T-helper 2 cell treated with Interferon-gamma antibody and Interleukin-4, amounts not matched to agents 100 ng/mL and 5 ng/mL, for 36 hours (primary cell): ENCODE measurements around the gene KLF1. TPM values are rescaled to one million over a fixed set of nuclear protein-coding genes. Genes with fewer than 3 reads are reported as not detected.

Source experiments
- intact Hi-C: fragments of 100-400 bp; cut with micrococcal nuclease; formaldehyde crosslinking; loops from one replicate; pipeline ENCODE4 v1.15.1; 2023
- total RNA-seq: library from RNA; stranded (reverse); gene quantifications from 2 replicates; pipeline ENCODE4 v1.2.3, GENCODE V29; 2022

Gene KLF1
- total RNA-seq, 1 donor from 2014 or later: 0.32 TPM

GRCh38 chr19:12868540-12869112 lies 18.4 kb downstream of the KLF1 start:
- intact Hi-C loops: no loop called here

- intact Hi-C loops: no loop called here
These were observed 19.6 kb downstream of the KLF1 start for GRCh38 chr19:12867120-12868099.

- intact Hi-C loops: no loop called here
These were observed 20.4 kb downstream of the KLF1 start for GRCh38 chr19:12866416-12867119.

GRCh38 chr19:12865746-12866415 lies 21.1 kb downstream of the KLF1 start:
- intact Hi-C loops: no loop called here

- intact Hi-C loops: no loop called here
These were observed 22.0 kb downstream of the KLF1 start for GRCh38 chr19:12864721-12865715.

- intact Hi-C loops: no loop called here
These were observed 22.9 kb downstream of the KLF1 start for GRCh38 chr19:12864143-12864542.

GRCh38 chr19:12859546-12859945 lies 27.5 kb downstream of the KLF1 start:
- intact Hi-C loops: no loop called here

GRCh38 chr19:12858041-12858928 lies 28.7 kb downstream of the KLF1 start:
- intact Hi-C loops: no loop called here

GRCh38 chr19:12856653-12857052 lies 30.3 kb downstream of the KLF1 start:
- intact Hi-C loops: no loop called here

GRCh38 chr19:12847159-12848139 lies 39.6 kb downstream of the KLF1 start:
- intact Hi-C loops: loop anchor here (1.0 to 5.0 kb wide), 3 partner anchors 81 to 171 kb away; no protein-coding TSS in a partner anchor

GRCh38 chr19:12846613-12847012 lies 40.4 kb downstream of the KLF1 start:
- intact Hi-C loops: loop anchor here (1.0 to 5.0 kb wide), 3 partner anchors 80 to 170 kb away; no protein-coding TSS in a partner anchor

- intact Hi-C loops: no loop called here
These were observed 42.8 kb downstream of the KLF1 start for GRCh38 chr19:12843999-12844732.

- intact Hi-C loops: no loop called here
These were observed 43.7 kb downstream of the KLF1 start for GRCh38 chr19:12843328-12843727.

GRCh38 chr19:12842511-12842910 lies 44.5 kb downstream of the KLF1 start:
- intact Hi-C loops: no loop called here

- intact Hi-C loops: no loop called here
These were observed 45.9 kb downstream of the KLF1 start for GRCh38 chr19:12841094-12841493.

GRCh38 chr19:12840091-12841079 lies 46.6 kb downstream of the KLF1 start:
- intact Hi-C loops: no loop called here
